Measurements from ENCODE around the gene HYCC1.
"Not testable (repeated sequence)": the region's sequence is repeated elsewhere in the genome, so short reads cannot be mapped to it uniquely, and the experiment has no call there.

DNA sequence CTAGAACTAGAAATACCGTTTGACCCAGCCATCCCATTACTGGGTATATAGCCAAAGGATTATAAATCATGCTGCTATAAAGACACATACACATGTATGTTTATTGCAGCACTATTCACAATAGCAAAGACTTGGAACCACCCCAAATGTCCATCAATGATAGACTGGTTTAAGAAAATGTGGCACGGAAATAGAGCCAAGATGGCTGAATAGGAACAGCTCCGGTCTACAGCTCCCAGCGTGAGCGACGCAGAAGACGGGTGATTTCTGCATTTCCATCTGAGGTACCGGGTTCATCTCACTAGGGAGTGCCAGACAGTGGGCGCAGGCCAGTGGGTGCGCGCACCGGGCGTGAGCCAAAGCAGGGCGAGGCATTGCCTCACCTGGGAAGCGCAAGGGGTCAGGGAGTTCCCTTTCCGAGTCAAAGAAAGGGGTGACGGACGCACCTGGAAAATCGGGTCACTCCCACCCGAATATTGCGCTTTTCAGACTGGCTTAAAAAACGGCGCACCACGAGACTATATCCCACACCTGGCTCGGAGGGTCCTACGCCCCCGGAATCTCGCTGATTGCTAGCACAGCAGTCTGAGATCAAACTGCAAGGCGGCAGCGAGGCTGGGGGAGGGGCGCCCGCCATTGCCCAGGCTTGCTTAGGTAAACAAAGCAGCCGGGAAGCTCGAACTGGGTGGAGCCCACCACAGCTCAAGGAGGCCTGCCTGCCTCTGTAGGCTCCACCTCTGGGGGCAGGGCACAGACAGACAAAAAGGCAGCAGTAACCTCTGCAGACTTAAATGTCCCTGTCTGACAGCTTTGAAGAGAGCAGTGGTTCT lies 21.8 kb upstream of the HYCC1 start:
- TF ChIP-seq EZH2 (IDR thresholded peaks at IDR 0.05); EGR1 (IDR thresholded peaks at IDR 0.05; ENCODE audit: low read depth); POLR2A (IDR thresholded peaks at IDR 0.05; ENCODE audit: borderline replicate concordance, extremely low read depth, insufficient read depth, insufficient read length); CTCF (IDR thresholded peaks at IDR 0.05 in 2 of 3, conservative IDR thresholded peaks at IDR 0.05 in 1 of 3; ENCODE audit: borderline replicate concordance in 1 of 3, insufficient read depth in 1 of 3, low read depth in 2 of 3, low read length in 2 of 3); CEBPB (IDR thresholded peaks at IDR 0.05; ENCODE audit: low read depth); ZNF274 (IDR thresholded peaks at IDR 0.05; ENCODE audit: low read depth, low read length): not testable (repeated sequence)
